Stimulated activated naive CD8-positive, alpha-beta T cell treated with anti-CD3 and anti-CD28 coated beads, Interleukin-15, Interleukin-2, amounts not matched to agents 100 U/mL and 50 U/mL, for 24 hours (primary cell): ENCODE measurements around the gene KIRREL1.
"Not testable (repeated sequence)": the region's sequence is repeated elsewhere in the genome, so short reads cannot be mapped to it uniquely, and the experiment has no call there.

Source experiments
- ATAC-seq: fragments of 150-1000 bp; cut with Tn5 transposase; one replicate; pipeline ENCODE4 v1.10.0; 2021
- DNase-seq: peaks from one replicate; pipeline ENCODE4 v3.0.0; 2021

Gene KIRREL1

DNA sequence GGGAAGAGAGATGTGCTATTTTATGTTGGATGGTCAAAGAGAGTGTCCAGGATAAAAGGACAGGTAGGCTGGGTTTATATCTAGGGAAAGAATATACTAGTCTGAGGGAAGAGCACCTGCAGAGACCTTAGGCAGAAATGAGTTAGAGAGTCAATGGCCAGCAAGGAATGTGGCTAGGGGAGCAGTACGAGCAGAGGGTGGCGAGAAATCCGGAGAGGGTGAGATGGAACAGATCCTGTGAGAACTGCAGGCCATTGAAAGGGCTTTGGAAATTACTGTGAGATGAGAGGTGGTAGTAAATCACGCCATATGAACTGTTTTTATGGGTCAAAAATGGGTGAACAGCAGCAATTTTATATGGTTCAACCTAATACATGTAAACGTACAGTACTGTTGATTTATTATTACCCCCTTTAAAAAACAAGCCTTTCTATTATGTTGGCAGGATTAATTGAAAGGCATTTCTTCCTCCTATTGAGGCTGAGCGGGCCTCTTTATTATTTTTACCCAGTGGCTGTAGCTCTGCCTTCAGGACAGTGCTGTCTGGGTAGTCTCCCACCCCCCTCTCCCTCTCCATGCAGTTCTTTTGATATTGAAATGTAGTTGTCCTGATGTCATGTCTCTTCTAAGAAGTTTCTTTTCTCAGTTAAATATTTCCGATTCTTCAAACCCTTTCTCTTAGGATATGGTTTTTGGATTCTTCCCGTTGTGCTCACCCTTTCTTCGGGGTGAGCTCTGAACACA lies 112.1 kb downstream of the KIRREL1 start:
- no peak for ATAC-seq
- DNase-seq: no peak

DNA sequence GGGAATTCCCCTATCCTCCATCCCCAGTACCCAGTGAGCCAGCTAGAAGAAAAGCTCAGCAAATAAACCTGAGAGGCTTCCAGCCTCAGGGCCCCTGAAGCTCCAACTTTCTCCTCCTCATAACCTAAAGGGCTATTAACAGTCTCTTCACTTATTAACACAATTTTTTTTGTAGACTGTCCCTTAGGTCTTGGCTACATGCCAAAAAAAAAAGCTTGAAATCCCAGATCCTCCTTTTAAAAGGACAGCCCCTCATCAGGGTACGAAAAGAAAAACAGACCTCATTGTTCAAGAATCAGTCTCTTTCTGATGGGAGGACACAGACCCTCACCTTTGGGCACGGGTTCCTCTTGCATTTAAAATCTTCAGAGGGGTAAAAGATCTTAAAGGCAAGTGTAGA lies 114.5 kb downstream of the KIRREL1 start:
- ATAC-seq (no peak), DNase-seq (no peak)

DNA sequence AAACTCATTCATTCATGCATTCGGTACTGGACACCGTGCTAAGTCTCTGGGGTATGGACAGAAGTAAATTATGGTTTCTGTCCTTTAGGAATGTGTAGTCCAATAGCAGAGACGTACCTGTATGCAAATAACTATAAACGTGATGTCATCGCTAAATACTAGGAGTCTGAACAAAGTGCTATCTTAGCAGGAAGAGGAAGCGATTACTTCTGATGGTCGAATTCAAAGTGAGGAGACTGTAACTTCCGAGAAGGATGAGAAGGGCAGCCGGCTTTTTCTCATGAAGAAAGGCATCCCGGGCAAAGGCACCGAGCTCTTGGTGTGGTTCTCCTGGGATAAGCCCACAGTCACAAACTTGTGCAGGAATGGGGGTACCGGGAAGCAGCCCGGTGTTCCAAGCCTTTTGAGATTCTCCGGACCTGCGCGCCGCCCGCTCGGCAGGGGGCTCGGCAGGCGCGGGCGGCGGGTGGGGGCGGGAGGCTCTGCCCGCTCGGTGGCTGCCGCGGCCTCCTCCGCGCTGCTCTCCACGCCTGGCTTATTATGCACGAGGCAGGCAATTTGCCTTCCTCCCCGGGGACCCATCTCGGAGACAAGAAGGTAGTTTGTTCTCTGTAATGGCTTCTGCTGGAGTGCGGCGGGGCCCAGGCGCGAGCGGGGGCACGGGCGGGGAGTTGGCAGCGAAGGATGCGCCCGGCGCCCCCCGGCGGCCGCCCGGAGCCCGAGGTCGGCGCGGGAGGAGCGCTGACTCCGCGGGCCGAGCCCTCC lies 119.7 kb downstream of the KIRREL1 start:
- DNase-seq (peak; percentile 57), ATAC-seq (peak; percentile 78)

DNA sequence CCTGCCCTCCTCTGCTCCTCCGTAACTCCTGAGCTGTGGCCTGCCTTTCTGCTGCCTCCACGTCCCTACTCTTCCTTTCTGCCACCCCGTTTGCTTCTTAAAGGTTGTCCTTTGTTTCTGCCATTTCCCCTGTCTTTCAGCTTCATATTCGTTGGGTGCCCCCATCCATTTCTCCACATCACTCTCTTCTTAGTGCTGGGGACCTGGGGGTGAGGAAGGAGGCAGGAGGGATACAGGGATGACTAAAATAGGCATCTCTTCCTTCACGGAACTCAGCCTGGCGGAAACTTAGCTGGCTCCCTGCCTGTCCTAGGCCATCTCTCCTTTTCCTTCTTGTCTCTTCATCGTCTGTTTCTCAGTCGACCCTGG lies 120.3 kb downstream of the KIRREL1 start:
- no peak for ATAC-seq
- DNase-seq: no peak

DNA sequence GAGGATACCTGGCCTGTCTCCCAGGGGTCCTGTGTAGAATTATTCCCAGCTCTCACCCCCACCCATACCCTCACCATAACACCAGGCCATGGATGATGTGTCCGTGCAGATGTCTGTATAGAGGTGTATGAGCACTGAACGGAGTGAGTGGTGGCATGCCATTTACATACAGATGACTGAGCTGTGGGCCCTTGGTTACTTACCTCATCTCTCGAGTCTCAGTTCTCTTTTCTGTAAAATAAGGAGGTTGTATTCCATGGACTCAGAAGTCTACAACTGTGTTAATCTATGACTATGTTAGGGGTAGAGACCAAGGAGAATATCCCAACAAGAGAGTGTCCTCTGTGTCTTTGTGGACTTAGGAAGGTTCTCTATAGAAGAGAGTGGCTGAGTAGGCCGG lies 121.7 kb downstream of the KIRREL1 start:
- DNase-seq (no peak), ATAC-seq (no peak)

DNA sequence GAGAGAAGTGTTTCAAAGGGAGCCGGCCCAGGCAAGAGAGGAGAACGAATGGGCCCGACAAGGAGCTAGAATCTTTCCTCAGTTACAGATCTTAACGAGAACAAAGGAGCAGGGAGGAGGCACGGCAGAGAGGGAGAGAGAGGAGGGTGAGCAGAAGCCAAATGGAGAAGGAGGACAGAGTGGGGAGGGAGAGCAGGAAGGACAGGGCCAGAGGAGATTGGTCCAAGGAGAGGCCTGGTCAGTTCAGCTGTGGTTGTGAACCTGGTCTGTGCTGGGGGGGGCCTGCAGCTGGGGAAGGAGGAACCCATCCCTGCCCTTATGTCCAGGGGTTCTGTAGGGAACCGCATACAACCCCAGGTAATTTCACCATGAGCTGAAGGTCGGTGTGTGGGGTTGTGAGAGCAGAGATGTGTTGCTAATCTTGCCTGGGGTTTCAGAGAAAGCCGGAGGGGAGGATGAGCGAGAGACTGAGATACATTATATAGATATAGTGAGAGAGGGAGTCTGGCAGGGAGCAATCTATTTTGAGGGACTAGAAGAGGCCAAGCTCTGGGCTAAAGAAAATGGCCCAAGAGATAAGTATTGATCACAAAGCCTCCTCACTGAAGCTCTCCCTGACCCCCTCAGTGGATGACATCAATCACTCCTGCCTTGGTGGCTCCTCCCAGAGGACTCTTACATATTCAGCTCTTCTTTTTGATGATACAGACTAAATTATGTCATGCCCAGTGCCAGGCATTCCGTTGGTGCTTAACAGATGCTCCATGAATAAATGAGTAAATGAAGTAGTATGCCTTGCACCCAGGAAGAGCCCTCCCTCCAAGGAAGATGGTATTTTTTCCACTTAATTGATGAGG lies 123.1 kb downstream of the KIRREL1 start:
- DNase-seq: no peak
- ATAC-seq: no peak

DNA sequence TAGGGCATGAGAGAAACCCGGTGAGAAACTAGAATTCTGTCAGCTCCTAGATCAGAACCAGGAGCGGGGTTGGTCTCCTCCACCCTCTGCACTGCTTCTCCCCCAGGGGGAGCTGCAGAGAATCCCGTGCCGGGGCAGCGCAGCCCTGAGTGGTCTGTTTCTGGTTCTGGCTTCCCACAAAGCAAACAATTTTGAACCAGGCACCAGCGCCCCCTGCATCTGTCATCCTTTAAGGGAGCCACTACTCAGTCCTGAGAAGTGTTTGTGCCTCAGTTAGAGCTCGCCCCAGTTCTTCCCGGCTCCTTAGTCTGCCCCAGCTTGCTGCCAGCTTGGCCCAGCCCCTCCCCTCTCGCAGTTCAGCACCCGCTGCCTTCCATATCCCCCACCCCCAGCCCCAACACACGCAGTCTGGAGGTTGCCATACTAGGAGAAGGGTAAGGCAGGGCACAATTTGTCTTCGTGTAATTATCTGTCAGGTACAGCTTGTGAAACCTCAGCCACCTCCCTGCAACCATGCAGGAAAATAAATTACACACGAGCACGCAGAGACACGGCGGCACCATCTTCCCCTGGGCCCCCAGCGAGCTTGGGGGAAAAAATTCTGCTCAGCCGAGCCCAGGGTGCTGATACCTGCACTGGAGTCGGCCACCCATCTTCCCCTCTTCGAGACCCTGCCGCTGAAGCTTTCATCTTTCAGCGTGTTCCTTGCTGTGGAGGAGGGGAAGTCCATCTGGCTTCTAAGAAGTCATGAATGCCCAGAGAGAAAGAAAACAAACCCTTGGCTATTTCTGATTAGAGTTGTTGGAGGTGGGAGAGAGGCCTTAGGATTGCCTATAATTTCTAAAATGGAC lies 124.6 kb downstream of the KIRREL1 start:
- ATAC-seq: peak; percentile 58
- DNase-seq: peak; percentile 44

DNA sequence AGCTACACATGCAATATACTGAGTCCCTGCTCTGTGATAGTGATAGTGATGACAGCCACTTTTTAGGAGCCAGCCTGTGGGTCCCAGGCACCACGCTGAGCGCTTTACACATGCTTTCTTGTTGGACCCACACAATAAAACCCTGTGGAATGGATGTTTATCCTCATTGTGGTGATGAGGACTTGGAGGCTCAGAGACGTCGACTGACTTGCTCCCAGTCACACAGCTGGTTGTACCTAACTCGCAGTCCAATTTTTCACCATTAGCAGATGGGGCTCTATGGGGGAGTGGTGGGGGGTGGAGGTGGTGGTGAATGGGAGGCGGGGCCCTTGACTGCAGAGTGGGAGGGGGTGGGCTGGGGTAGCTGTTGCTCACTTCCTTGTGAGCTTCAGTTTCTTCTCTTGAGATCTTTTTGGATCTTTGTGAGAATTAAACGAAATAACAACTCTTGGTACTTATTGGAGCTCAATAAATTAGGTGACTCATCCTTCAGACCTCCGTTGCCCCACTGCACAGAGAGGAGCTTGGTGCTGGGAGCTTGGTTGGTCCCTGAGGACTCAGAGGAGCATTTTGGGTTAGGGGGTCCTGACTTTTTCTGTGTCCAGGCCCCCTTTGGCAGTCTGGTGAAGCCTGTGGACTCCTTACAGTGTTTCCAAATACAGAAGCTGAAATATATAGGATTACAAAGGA lies 125.4 kb downstream of the KIRREL1 start:
- no peak for ATAC-seq
- DNase-seq: no peak

DNA sequence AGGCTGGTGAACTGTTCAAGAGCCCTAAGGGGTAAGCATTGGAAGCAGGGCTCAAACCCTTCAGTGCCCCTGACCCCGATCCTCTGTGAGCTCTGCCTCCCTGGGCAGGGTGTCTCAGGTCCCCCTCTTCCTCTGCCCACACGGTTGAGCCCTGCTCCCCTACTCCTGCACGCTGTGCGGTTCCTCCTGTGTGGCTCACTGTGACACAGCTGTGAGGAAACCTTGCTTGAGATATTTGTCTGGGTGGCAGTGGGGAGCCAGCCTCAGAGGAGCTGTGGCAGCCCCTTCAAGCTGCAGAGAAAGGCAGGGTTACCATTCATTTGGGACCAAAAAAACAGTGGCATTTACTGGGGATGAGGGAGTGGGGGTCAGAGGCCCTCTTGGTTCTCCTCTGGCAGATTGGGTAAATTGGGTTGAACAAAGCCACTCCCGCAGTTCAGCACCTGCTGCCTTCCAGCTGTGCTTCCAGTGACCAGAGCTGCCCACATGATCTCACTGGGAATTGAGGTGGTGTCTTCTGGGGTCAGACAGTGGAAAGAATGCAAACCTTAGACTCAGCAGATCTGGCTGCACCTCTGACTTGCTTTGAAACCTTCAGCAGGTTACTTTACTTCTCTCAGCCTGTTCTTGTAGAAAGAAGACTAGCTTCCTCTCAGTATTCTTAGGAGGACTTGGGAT lies 126.7 kb downstream of the KIRREL1 start:
- DNase-seq (no peak), ATAC-seq (no peak)

DNA sequence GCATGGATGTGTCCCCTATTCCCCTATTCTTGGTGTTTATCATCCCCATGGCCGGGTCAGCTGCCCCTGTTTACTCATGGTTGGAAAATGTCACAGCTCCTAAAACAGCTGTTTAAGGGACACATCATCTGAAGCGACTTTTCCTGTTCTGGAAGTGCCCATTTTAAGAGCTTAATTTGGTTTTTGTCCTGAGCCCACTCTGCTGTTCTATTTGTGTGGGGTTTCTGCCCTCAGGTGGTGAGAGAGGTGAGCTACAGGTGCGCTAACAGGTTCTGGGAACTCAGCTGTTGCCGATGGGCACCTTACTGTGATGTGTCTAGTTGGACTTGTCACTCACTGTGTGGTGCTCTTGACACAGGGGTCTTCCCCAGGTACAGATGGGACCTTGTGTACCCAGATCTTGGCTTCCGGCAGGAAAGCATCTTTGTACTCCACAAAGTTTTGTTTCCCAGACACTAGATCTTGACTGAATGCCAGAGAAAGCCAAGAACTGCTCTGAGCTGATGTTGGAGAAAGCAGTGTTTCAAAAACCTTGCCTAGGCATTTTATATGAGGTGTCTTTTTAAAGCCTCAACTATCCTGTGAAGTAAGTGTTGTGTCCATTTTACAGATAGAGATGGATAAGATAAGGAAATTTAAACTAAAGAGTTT lies 128.3 kb downstream of the KIRREL1 start:
- DNase-seq (peak; percentile 15), ATAC-seq (no peak)

DNA sequence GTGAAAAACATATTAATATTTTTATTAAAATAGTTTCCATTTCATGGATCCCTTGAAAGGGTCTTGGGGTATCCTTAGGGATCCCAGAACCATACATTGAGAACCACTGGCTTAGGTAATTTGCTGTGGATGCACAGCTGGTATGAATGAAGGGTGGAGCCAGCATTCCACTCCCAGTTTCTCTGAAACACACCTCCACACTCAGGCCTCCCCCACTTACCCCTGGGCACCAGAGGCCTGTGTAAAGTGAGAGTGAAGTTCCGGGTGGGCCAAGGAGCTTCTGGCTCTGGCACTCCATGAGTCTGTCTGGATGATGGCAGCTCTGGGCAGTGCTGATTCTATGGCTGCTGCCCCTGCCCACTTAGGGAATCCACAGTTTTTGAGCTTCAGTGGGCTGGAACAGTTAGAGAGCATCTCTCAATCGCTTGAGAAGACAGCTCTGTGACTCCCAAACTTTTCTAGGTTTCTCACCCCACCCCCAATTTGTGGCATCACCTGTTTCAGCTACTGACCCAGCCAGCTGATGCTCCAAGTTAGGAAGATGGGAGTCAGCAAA lies 129.5 kb downstream of the KIRREL1 start:
- no peak for DNase-seq

DNA sequence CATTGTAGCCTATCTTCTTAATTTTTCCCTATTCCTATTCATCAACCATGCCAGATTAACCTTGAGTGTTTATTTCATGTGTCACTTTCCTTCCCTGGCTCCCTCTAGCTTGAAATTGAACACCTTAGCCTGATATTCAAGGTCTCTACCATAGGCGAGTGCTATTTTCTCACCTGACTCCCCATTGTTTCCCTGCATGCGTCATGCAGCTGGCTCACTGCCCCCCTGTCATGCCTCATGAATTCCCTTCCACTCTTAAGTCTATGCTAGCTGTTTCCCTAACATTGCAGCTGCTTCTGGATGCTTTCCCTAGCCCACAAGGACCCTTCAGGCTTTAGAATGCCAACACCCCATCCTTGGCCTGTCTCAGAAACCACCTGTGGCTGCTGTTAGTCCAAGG lies 130.6 kb downstream of the KIRREL1 start:
- DNase-seq (no peak), ATAC-seq (no peak)

More for the DNA sequence above, 129.5 kb downstream of the KIRREL1 start:
- no peak for ATAC-seq

DNA sequence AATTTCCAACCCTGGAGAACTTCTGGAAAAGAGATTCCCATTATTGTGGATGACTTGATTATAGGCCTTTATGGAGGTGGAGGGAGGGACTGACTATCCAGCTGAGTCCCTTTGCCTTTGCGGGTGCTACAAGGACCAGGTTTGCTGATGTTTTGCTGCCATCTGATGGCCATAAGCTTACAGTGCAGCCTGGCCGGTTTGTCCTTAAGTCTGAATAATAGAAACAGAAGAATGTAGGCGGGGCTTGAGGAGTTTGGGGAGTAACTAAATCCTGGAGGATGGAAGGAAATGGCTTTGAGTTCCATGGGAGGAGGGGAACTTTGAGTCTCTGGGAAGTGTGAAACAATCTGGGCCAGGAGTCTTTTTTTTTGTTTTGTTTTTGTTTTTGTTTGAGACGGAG lies 131.6 kb downstream of the KIRREL1 start:
- ATAC-seq: peak; percentile 87
- DNase-seq: peak; percentile 71

DNA sequence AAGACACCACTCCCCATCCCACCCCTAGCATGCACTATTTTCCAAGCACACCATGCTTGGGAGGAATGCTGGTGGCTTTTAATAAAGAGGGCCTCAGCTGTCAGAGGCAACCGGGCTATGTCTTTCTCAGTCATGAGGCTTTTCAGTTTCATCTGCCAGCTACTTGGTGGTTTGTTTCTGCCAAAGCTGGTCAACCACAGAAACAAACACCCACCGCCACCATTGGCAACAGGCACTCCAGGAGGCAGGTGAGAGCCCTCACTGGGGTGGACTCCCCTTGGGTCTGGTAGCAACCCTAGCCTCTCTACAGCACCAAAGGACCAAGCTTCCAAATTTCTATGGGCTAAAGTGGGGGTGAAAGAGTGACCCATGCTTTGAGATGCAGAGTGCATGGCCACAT lies 133.0 kb downstream of the KIRREL1 start:
- ATAC-seq: peak; percentile 41
- no peak for DNase-seq

DNA sequence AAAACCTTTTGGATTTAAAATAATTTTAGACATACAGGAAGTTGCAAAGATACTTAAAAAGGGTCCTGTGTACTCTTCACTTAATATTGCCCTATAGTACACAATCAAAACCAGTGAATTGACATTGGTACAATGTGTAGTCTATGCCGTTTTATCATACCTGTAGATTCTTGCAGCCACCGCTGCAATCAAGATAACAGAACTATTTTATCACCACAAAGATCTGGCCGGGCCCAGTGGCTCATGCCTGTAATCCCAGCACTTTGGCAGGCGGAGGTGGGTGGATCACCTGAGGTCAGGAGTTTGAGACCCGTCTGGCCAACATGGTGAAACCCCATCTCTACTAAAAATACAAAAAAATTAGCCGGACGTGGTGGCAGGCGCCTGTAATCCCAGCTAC lies 135.1 kb downstream of the KIRREL1 start:
- DNase-seq: not testable (repeated sequence)

DNA sequence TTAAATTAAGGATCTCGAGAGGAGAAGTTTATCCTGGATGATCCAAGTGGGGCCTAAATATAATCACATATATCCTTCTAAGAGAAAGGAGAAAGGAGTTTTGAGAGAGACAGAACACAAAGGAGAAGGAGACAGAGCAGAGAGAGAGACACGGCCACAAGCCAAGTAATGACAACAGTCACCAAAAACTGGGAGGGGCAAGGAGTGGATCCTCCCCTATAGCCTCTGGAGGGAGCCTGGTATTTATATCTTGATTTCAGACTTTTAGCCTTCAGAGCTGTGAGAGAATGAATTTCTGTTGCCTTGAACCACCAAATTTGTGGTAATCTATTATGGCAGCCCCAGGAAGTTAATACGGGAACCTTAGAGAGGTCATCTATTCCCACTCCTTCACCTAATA lies 137.8 kb downstream of the KIRREL1 start:
- no peak for ATAC-seq
- no peak for DNase-seq

More for the DNA sequence above, 135.1 kb downstream of the KIRREL1 start:
- ATAC-seq: not testable (repeated sequence)

DNA sequence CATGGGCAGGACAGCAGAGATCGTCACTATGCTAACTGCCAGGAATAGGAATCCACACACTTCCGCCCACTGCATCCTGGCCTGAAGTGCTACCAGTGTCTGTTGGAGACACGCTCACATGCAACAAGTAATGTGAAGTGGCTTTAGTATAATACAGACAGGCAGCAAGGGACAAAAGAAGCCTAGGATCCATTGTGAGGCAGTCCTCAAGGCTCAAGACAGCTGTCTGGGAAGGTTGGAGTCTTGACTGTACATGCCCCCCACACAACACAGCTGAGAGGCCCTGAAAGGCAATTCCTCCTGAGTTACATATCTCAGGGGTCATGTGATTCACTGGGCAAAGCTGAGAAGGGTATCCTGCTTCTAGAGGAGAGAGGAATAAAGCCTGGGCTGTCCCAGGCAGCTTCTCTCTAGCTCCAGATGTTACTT lies 147.3 kb downstream of the KIRREL1 start:
- no peak for ATAC-seq
- DNase-seq: no peak

DNA sequence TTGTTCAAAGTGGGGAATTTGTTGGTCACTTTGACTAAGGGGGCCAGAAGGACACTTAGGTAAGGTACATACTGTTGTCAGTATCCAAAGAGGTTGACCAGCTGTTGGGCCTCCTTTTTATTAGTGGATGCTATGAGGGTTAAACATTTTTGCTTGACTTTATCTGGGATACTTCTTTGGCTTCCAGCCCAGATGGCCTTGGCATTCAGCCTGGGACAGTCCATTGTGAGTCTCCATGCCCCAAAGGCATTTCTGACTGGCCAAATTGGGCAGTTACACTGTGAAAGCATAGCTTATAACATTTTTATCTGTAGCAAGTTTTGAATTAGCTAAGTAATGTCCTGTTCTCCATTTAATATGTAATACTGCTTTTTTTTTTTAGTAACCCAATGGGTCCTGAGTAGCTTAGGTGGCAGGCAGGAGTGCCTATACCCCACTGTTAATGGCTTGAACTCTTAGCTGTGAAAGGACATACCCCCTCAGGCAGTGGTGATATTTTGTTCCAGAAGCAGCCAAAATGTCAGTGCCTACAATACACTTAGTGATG lies 151.8 kb downstream of the KIRREL1 start:
- no peak for ATAC-seq
- no peak for DNase-seq

DNA sequence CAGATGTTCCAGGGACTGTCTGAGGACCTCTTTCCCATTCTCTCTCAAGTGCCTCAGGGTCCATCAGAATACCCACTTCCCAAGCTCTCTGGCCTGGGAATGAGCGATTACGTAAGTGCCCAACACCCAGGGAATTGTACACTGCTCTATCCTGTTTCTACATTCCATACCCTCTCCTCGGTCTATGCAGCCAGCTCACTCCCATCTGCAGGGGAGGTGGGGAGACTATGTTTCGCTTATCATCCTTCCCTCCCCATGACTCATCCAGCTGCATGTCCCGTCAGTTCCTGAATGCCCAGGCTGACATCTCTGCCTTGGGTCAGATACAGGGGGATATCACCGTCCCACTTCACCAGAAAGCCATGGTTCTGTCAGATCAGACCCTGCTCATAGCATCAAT lies 152.7 kb downstream of the KIRREL1 start:
- DNase-seq: no peak
- no peak for ATAC-seq
